Skeletal muscle tissue (tissue), 4 donors: Measurements from ENCODE around the gene MAST2. TPM values are rescaled to one million over a fixed set of nuclear protein-coding genes. Genes with fewer than 3 reads are reported as not detected.
A peak's percentile ranks its signal among the peaks of the same experiment; 100 is the strongest.

Experiments used
- H3K27ac ChIP-seq: one replicate; pipeline ENCODE4 v1.7.0; 2013; ENCODE audit warnings: mild to moderate bottlenecking, low read depth, low read length, inconsistent platforms
- H3K27me3 ChIP-seq, 3 donors: one replicate each; pipeline ENCODE4 v1.7.0; 2013; ENCODE audit warnings: low read length in 3 of 3; ENCODE audit not compliant: control insufficient read depth in 3 of 3, insufficient read depth in 3 of 3
- H3K36me3 ChIP-seq, 3 donors: one replicate each; pipeline ENCODE4 v1.7.0; 2013; ENCODE audit warnings: low read length in 3 of 3; ENCODE audit not compliant: control insufficient read depth in 3 of 3, insufficient read depth in 3 of 3
- H3K4me1 ChIP-seq, 3 donors: one replicate each; pipeline ENCODE4 v1.7.0; 2013; ENCODE audit warnings: low read length in 3 of 3, mild to moderate bottlenecking in 3 of 3; ENCODE audit not compliant: control insufficient read depth in 3 of 3, insufficient read depth in 3 of 3
- H3K4me3 ChIP-seq, 3 donors: one replicate each; pipeline ENCODE4 v1.7.0; 2013; ENCODE audit warnings: low read length in 3 of 3
- H3K9ac ChIP-seq, 3 donors: one replicate each; pipeline ENCODE4 v1.7.0; 2013; ENCODE audit warnings: low read length in 3 of 3, mild to moderate bottlenecking in 3 of 3, moderate library complexity in 2 of 3, low read depth in 1 of 3
- H3K9me3 ChIP-seq, 3 donors: one replicate each; pipeline ENCODE4 v1.7.0; 2013; ENCODE audit warnings: low read length in 3 of 3; ENCODE audit not compliant: control insufficient read depth in 3 of 3
- total RNA-seq: library from RNA; depleted of rRNA; stranded (reverse); fragments of >200 nt; gene quantifications from one replicate; pipeline ENCODE4 v1.2.3, GENCODE V29; 2014
- donor health status: Osteomylitis.

The MAST2 gene
- total RNA-seq, 1 donor from 2014 or later: 42.8 TPM

- Histone ChIP-seq H3K4me1 (no peaks in the 10 kb centered on the region), H3K9ac (no peak overlapping the region), H3K9me3 (no peaks in the 10 kb centered on the region), H3K4me3 (no peak overlapping the region), H3K27ac (peak overlapping the region; percentile 30), H3K27me3 (no peaks in the 10 kb centered on the region), H3K36me3 (peaks cover 0 to 7% (median 4%) of the 10 kb centered on the region in 3 donors)
Observed at GRCh38 chr1:45979778-45980176, 176.4 kb downstream of the MAST2 start.

- Histone ChIP-seq H3K4me3 (no peak overlapping the region), H3K27ac (no peak overlapping the region), H3K4me1 (no peaks in the 10 kb centered on the region), H3K9ac (no peak overlapping the region), H3K27me3 (no peaks in the 10 kb centered on the region), H3K9me3 (no peaks in the 10 kb centered on the region), H3K36me3 (peaks cover 0 to 4% (median 3%) of the 10 kb centered on the region in 3 donors)
Observed at GRCh38 chr1:45982359-45982758, 178.9 kb downstream of the MAST2 start.

- no peak overlapping the region for H3K27ac ChIP-seq
- no peaks in the 10 kb centered on the region for H3K9me3 ChIP-seq
- peaks cover 0 to 4% (median 3%) of the 10 kb centered on the region in 3 donors for H3K36me3 ChIP-seq
Observed at GRCh38 chr1:45983967-45984366, 180.6 kb downstream of the MAST2 start.

GRCh38 chr1:45987204-45987603 is 183.8 kb downstream of the MAST2 start:
- no peak overlapping the region for H3K27ac ChIP-seq
- peaks cover 0 to 6% (median 0%) of the 10 kb centered on the region in 3 donors for H3K36me3 ChIP-seq
- H3K9ac ChIP-seq: no peak overlapping the region
- no peaks in the 10 kb centered on the region for H3K9me3 ChIP-seq
- H3K27me3 ChIP-seq: no peaks in the 10 kb centered on the region
- no peak overlapping the region for H3K4me3 ChIP-seq
- no peaks in the 10 kb centered on the region for H3K4me1 ChIP-seq

More at GRCh38 chr1:45983967-45984366, 180.6 kb downstream of the MAST2 start:
- H3K9ac ChIP-seq: no peak overlapping the region
- H3K4me3 ChIP-seq: no peak overlapping the region
- H3K27me3 ChIP-seq: no peaks in the 10 kb centered on the region
- no peaks in the 10 kb centered on the region for H3K4me1 ChIP-seq

- H3K4me1 ChIP-seq: peaks cover 0 to under 1% (median 0%) of the 10 kb centered on the region in 3 donors
- H3K9me3 ChIP-seq: no peaks in the 10 kb centered on the region
- peaks cover 0 to 6% (median 0%) of the 10 kb centered on the region in 3 donors for H3K36me3 ChIP-seq
- no peak overlapping the region for H3K4me3 ChIP-seq
- H3K27me3 ChIP-seq: no peaks in the 10 kb centered on the region
- no peak overlapping the region for H3K27ac ChIP-seq
- H3K9ac ChIP-seq: no peak overlapping the region
Observed at GRCh38 chr1:45989249-45989648, 185.8 kb downstream of the MAST2 start.

GRCh38 chr1:45994423-45994822 is 191.0 kb downstream of the MAST2 start:
- Histone ChIP-seq H3K36me3 (peaks cover 4 to 18% (median 11%) of the 10 kb centered on the region in 3 donors), H3K4me3 (no peak overlapping the region), H3K27ac (no peak overlapping the region), H3K9me3 (no peaks in the 10 kb centered on the region), H3K4me1 (peaks cover 0 to 11% (median 4%) of the 10 kb centered on the region in 3 donors), H3K9ac (no peak overlapping the region), H3K27me3 (no peaks in the 10 kb centered on the region)

GRCh38 chr1:45995298-45995697 is 191.9 kb downstream of the MAST2 start:
- Histone ChIP-seq H3K36me3 (peaks cover 6 to 25% (median 18%) of the 10 kb centered on the region in 3 donors), H3K27ac (no peak overlapping the region)

GRCh38 chr1:45998020-45998617 is 194.7 kb downstream of the MAST2 start:
- no peak overlapping the region for H3K27ac ChIP-seq
- H3K9ac ChIP-seq: no peak overlapping the region
- peaks cover 0 to 11% (median 4%) of the 10 kb centered on the region in 3 donors for H3K4me1 ChIP-seq
- no peaks in the 10 kb centered on the region for H3K9me3 ChIP-seq
- no peaks in the 10 kb centered on the region for H3K27me3 ChIP-seq
- H3K4me3 ChIP-seq: no peak overlapping the region
- peaks cover 24 to 35% (median 34%) of the 10 kb centered on the region in 3 donors for H3K36me3 ChIP-seq

More at GRCh38 chr1:45995298-45995697, 191.9 kb downstream of the MAST2 start:
- Histone ChIP-seq H3K4me1 (peaks cover 0 to 11% (median 4%) of the 10 kb centered on the region in 3 donors), H3K27me3 (no peaks in the 10 kb centered on the region), H3K9me3 (no peaks in the 10 kb centered on the region), H3K9ac (no peak overlapping the region), H3K4me3 (no peak overlapping the region)

- peaks cover 33 to 47% (median 42%) of the 10 kb centered on the region in 3 donors for H3K36me3 ChIP-seq
- H3K27ac ChIP-seq: no peak overlapping the region
- H3K9me3 ChIP-seq: no peaks in the 10 kb centered on the region
- no peak overlapping the region for H3K4me3 ChIP-seq
- H3K27me3 ChIP-seq: no peaks in the 10 kb centered on the region
- H3K9ac ChIP-seq: no peak overlapping the region
- peaks cover 0 to 8% (median 4%) of the 10 kb centered on the region in 3 donors for H3K4me1 ChIP-seq
Observed at GRCh38 chr1:45999507-45999906, 196.1 kb downstream of the MAST2 start.

GRCh38 chr1:46001081-46001785 is 197.8 kb downstream of the MAST2 start:
- Histone ChIP-seq H3K4me1 (no peaks in the 10 kb centered on the region), H3K36me3 (peaks cover 44 to 61% (median 54%) of the 10 kb centered on the region in 3 donors), H3K27me3 (no peaks in the 10 kb centered on the region), H3K9ac (no peak overlapping the region), H3K9me3 (no peaks in the 10 kb centered on the region), H3K4me3 (no peak overlapping the region), H3K27ac (no peak overlapping the region)
